ENCODE measurements around the gene TFPT. TPM values are rescaled to one million over a fixed set of nuclear protein-coding genes. Genes with fewer than 3 reads are reported as not detected.

Gene TFPT
- total and polyA plus RNA-seq, 4 donors: 12.1 to 32.9 (median 22.6) TPM

DNA sequence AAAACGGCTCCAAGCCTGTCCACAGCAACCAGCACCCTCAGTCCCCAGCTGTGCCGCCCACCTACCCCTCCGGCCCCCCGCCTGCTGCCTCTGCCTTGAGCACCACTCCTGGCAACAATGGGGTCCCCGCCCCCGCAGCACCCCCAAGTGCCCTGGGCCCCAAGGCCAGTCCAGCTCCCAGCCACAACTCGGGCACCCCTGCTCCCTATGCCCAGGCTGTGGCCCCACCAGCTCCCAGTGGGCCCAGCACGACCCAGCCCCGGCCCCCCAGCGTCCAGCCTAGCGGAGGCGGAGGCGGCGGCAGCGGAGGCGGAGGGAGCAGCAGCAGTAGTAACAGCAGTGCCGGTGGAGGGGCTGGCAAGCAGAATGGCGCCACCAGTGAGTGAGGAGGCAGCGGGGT, 32.7 kb upstream of the TFPT start:
- H3K36me3 ChIP-seq (ENCODE audit: control insufficient read depth in 4 of 4, insufficient read depth in 4 of 4, low read length in 4 of 4): peaks cover 13 to 94% (median 59%) of the 10 kb centered on the region in 4 donors
- H3K4me3 ChIP-seq: no peak overlapping the region
- TF ChIP-seq, protein P1, sequence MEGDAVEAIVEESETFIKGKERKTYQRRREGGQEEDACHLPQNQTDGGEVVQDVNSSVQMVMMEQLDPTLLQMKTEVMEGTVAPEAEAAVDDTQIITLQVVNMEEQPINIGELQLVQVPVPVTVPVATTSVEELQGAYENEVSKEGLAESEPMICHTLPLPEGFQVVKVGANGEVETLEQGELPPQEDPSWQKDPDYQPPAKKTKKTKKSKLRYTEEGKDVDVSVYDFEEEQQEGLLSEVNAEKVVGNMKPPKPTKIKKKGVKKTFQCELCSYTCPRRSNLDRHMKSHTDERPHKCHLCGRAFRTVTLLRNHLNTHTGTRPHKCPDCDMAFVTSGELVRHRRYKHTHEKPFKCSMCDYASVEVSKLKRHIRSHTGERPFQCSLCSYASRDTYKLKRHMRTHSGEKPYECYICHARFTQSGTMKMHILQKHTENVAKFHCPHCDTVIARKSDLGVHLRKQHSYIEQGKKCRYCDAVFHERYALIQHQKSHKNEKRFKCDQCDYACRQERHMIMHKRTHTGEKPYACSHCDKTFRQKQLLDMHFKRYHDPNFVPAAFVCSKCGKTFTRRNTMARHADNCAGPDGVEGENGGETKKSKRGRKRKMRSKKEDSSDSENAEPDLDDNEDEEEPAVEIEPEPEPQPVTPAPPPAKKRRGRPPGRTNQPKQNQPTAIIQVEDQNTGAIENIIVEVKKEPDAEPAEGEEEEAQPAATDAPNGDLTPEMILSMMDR (IDR thresholded peaks at IDR 0.05; ENCODE audit: control extremely low read depth, extremely low read depth): no peak
- H3K9me3 ChIP-seq (ENCODE audit: control insufficient read depth in 4 of 4, insufficient read depth in 3 of 4, low read length in 3 of 4): no peaks in the 10 kb centered on the region
- WGBS, 2 donors: 92 to 93% methylated on average over 18 to 19 of the region's 19 CpGs
- H3K9ac ChIP-seq (ENCODE audit: insufficient read depth in 1 of 2, low read length in 2 of 2): no peak overlapping the region
- no peak for DNase-seq
- no peak overlapping the region for H3K27ac ChIP-seq (ENCODE audit: low read depth in 1 of 2, low read length in 1 of 2)
- H3K4me1 ChIP-seq (ENCODE audit: control insufficient read depth in 5 of 5, insufficient read depth in 5 of 5, low read length in 5 of 5): no peaks in the 10 kb centered on the region
- no peak for ATAC-seq (ENCODE audit: insufficient read depth, low FRiP score)
- no peaks in the 10 kb centered on the region for H3K27me3 ChIP-seq (ENCODE audit: control insufficient read depth in 3 of 3, insufficient read depth in 3 of 3, low read length in 2 of 3)

- Histone ChIP-seq H3K9ac (ENCODE audit: insufficient read depth in 1 of 2, low read length in 2 of 2) (no peak overlapping the region), H3K9me3 (ENCODE audit: control insufficient read depth in 4 of 4, insufficient read depth in 3 of 4, low read length in 3 of 4) (no peaks in the 10 kb centered on the region), H3K36me3 (ENCODE audit: control insufficient read depth in 4 of 4, insufficient read depth in 4 of 4, low read length in 4 of 4) (peaks cover 16 to 94% (median 63%) of the 10 kb centered on the region in 4 donors), H3K4me3 (no peak overlapping the region), H3K27me3 (ENCODE audit: control insufficient read depth in 3 of 3, insufficient read depth in 3 of 3, low read length in 2 of 3) (no peaks in the 10 kb centered on the region), H3K4me1 (ENCODE audit: control insufficient read depth in 5 of 5, insufficient read depth in 5 of 5, low read length in 5 of 5) (no peaks in the 10 kb centered on the region), H3K27ac (ENCODE audit: low read depth in 1 of 2, low read length in 1 of 2) (no peak overlapping the region)
- ATAC-seq (ENCODE audit: insufficient read depth, low FRiP score) (no peak), DNase-seq (no peak)
- 74 to 100% methylated on average over 3 of the region's 3 CpGs for WGBS, 2 donors
- TF ChIP-seq, protein P1 (IDR thresholded peaks at IDR 0.05; ENCODE audit: control extremely low read depth, extremely low read depth): no peak
These were observed 32.2 kb upstream of the TFPT start for GRCh38 chr19:54147676-54148075.

DNA sequence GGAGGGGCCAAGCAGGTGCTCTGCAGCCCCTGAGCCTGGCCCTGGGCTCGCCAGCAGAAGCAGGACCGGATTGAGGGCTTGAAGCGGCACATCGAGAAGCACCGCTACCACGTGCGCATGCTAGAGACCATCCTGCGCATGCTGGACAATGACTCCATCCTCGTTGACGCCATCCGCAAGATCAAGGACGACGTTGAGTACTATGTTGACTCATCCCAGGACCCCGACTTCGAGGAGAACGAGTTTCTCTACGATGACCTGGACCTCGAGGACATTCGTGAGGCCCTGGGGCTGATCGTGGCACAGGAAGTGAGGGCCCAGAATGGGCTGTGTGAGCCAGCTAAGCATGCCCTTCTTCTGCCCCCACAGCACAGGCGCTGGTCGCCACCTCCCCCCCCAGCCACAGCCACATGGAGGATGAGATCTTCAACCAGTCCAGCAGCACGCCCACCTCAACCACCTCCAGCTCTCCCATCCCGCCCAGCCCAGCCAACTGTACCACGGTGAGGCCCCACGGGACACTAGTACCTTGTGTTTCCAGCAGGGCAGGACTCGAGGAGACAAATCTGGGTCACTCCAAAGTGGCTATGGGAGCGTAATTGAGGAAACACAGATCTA, 30.2 kb upstream of the TFPT start:
- TF ChIP-seq, protein P1 (IDR thresholded peaks at IDR 0.05; ENCODE audit: control extremely low read depth, extremely low read depth): no peak
- no peak for DNase-seq
- Histone ChIP-seq H3K27ac (ENCODE audit: low read depth in 1 of 2, low read length in 1 of 2) (no peak overlapping the region), H3K36me3 (ENCODE audit: control insufficient read depth in 4 of 4, insufficient read depth in 4 of 4, low read length in 4 of 4) (peaks cover 16 to 83% (median 52%) of the 10 kb centered on the region in 4 donors), H3K27me3 (ENCODE audit: control insufficient read depth in 3 of 3, insufficient read depth in 3 of 3, low read length in 2 of 3) (no peaks in the 10 kb centered on the region), H3K9ac (ENCODE audit: insufficient read depth in 1 of 2, low read length in 2 of 2) (no peak overlapping the region), H3K4me1 (ENCODE audit: control insufficient read depth in 5 of 5, insufficient read depth in 5 of 5, low read length in 5 of 5) (peaks cover 0 to 1% (median 0%) of the 10 kb centered on the region in 5 donors), H3K9me3 (ENCODE audit: control insufficient read depth in 4 of 4, insufficient read depth in 3 of 4, low read length in 3 of 4) (no peaks in the 10 kb centered on the region), H3K4me3 (no peak overlapping the region)
- ATAC-seq (ENCODE audit: insufficient read depth, low FRiP score): no peak
- WGBS, 2 donors: 92 to 95% methylated on average over 28 of the region's 28 CpGs
